HG03575 (cell line): Measurements from ENCODE around the gene SLC15A3.
A peak's percentile ranks its signal among the peaks of the same experiment; 100 is the strongest.

Source experiments
- ATAC-seq: cut with Tn5 transposase; IDR thresholded peaks from one replicate; pipeline ENCODE4 v1.9.1; 2021; ENCODE audit not compliant: unreplicated experiment, insufficient number of reproducible peaks, low FRiP score; ENCODE audit errors: extremely low read depth

Gene SLC15A3

GRCh38 chr11:60906132-60906972 lies 45.6 kb downstream of the SLC15A3 start, which contains the start of gene PRPF19:
Gene PRPF19 (minus strand): TSS chr11:60906585. CDS start chr11:60906382, 203 bp downstream.
- peak; percentile 44 for ATAC-seq

GRCh38 chr11:60905551-60906113 lies 46.3 kb downstream of the SLC15A3 start:
- ATAC-seq: no peak

- ATAC-seq: no peak
Measured at GRCh38 chr11:60905047-60905446, 46.9 kb downstream of the SLC15A3 start.

- ATAC-seq: no peak
Measured at GRCh38 chr11:60902625-60903024, 49.4 kb downstream of the SLC15A3 start.

GRCh38 chr11:60900673-60901404 lies 51.1 kb downstream of the SLC15A3 start:
- no peak for ATAC-seq

- no peak for ATAC-seq
Measured at GRCh38 chr11:60899977-60900376, 52.0 kb downstream of the SLC15A3 start.

GRCh38 chr11:60899046-60899936 lies 52.7 kb downstream of the SLC15A3 start:
- no peak for ATAC-seq

GRCh38 chr11:60897496-60897895 lies 54.5 kb downstream of the SLC15A3 start:
- no peak for ATAC-seq

GRCh38 chr11:60895687-60896086 lies 56.3 kb downstream of the SLC15A3 start:
- ATAC-seq: no peak

- ATAC-seq: no peak
Measured at GRCh38 chr11:60891103-60891741, 60.8 kb downstream of the SLC15A3 start.

- no peak for ATAC-seq
Measured at GRCh38 chr11:60890696-60891095, 61.3 kb downstream of the SLC15A3 start.

- no peak for ATAC-seq
Measured at GRCh38 chr11:60889869-60890311, 62.1 kb downstream of the SLC15A3 start.

GRCh38 chr11:60887556-60887955 lies 64.4 kb downstream of the SLC15A3 start:
- ATAC-seq: no peak
